GM04504 (cell line): Measurements from ENCODE around the gene DEAF1.
"Not testable (repeated sequence)": the region's sequence is repeated elsewhere in the genome, so short reads cannot be mapped to it uniquely, and the experiment has no call there.

Source experiments
- DNase-seq: peaks from one replicate; pipeline ENCODE4 v3.0.0-alpha.2; 2012; ENCODE audit warnings: low read depth

Gene DEAF1

DNA sequence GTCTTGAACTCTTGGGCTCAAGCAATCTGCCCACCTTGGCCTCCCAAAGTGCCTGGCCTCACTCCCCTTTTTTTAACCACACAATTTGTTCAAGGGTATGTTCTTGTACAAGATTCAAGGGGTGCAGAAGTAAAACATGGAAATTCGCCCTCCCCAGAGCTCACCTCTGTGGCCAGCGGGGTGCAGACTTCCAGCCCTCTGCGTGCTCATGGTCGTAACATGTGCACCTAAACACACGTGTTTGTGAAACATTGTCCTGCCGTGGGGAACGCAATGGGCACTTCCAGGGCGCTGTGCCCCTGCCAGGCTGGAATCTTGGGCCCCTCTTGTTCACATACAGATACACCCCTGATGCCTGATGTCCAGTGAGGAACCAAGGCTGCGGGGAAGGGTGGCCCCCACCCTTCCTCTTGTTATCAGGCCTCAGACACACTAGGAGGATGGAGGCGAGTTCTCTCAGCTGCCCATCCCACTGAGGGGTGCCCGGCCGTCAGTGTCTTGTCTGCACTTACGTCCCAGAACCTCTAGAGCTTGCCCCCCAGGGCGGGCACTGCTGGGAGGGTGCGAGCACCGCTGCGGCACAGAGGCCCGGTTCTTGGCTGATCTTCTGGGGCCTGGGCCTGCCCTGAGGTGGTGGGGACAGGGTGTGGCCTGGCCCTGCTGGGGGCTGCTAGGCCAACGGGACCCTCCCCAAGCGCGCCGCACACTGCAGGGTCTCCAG lies 6.9 kb upstream of the DEAF1 start:
- DNase-seq, result no peak

DNA sequence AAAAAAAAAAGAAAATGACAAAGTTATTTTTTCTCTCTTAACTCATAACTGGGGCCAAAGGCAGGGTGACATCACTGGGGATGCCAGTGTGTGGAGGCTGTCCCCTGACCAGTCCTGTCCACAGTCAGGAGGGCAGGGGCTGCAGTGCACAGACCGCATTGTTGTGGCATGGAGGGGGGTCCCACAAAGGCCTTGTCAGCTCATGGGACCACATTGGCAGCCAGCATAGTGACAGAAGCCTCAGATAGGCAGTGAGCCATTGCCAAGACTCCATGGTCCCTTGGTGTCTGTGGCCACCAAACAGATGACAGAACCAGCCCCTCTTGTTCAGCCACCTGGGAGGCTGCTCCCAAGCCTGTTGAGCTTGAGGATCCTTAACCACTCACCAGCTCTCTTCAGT lies 4.7 kb upstream of the DEAF1 start:
- DNase-seq, result no peak

DNA sequence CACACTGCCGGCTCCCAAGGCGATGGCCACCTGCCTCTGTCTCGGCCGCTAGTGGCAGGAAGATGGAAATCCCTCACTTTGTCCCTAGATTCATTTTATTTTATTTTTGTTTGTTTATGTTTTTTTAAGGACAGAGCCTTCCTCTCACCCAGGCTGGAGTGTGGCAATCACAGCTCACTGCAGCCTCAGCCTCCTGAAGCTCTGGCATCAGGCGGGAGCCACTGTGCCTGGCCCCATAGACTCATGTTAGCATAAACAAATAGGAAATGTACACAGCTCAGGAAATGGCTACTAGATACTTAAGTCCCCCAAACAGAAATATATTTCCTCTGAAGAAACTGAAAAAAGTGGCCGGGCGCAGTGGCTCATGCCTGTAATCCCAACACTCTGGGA lies 4.1 kb upstream of the DEAF1 start:
- DNase-seq, result no peak

GRCh38 chr11:698493-699115 lies 3.6 kb upstream of the DEAF1 start:
- no peak for DNase-seq

DNA sequence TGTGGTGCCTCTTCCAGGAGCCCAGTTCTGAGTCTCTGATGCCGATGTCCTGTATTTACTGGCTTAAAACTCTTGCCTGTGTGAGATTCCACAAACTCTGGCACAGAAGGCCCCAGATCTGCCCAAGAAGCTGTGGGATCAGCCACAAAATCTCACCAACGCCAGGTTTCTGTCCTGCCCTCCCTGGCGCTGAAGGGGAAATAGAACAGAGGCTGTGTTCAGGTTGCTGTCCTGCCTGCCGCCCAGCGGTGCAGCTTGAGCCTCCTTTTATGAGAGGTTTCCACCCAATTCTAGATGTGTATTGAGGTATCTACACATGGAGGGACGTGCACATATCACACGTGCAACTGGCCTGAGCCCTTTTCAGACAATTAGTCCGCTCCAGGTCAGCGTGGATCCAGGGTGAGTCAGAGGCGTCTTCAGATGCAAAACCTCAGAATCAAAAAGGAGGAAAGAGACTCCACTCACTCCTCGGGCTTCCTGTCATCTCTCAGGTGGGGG lies 2.8 kb upstream of the DEAF1 start:
- DNase-seq, result no peak

DNA sequence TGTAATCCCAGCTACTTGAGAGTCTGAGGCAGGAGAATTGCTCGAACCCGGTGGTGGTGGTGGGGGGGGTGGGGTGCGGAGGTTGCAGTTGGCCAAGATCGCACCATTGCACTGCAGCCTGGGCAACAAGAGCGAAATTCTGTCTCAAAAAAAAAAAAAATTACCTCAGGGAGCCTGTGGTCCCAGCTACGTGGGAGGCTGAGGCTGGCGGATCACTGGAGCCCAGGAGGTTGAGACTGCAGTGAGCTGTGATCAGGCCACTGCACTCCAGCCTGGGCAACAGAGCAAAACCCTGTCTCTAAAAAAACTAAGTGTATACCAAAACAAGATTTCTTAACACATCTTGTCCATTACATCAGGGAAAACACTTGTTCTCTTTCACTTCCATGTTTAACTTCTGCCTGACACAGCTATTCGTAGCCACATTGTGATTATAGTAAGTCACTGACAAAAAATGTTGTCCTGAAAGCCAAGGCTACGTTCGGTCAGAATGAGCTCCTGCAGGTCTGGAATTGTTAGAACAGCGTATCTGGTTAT lies 2.0 kb upstream of the DEAF1 start:
- peak; percentile 60 for DNase-seq

DNA sequence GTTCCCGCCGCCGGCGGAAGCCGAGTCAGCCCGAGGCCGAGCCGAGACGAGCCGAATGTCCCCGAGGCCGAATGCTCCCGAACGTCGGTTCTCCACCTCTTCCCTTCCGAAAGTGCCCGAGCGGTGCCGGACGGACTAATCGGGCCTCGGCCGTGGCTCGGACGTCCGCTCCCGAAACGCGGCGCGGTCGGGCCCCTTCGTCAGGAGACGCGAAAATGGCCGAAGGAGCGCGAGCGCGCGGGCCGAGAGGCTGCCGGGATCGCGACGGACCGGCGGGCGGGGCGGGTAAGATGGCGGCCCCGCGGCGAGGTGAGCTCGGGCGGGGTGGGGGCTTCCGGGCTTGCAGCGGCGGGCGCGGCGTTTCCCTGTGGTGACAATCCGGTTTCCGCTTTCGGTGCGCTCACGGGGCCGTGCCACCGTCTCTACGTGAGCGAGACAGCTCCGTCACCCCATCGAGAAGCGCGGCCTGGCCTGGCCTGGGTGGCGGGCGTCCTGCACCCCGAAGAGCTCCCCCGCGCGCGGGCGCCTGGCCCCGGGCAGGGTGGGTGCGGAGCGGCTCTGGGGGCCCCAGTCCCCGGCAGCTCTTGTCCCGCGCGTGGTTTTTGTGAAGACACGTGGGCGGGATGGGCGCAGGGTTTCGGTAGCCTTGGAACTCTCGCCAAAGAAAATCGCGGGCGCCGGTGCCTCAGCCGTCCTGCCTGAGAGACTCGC lies 671 bp upstream of the DEAF1 start, which contains the start of gene TMEM80:
TMEM80 (plus strand) TSS at position 279 of the 711 bp plus-strand sequence; CDS start at position 291, 12 bp downstream.
- DNase-seq, result peak; percentile 96

GRCh38 chr11:695288-695537 lies 191 bp upstream of the DEAF1 start:
- no peak for DNase-seq

GRCh38 chr11:693887-694562 lies 997 bp downstream of the DEAF1 start:
- no peak for DNase-seq

- DNase-seq, result no peak
These were observed 1.6 kb downstream of the DEAF1 start for GRCh38 chr11:693415-693831.

DNA sequence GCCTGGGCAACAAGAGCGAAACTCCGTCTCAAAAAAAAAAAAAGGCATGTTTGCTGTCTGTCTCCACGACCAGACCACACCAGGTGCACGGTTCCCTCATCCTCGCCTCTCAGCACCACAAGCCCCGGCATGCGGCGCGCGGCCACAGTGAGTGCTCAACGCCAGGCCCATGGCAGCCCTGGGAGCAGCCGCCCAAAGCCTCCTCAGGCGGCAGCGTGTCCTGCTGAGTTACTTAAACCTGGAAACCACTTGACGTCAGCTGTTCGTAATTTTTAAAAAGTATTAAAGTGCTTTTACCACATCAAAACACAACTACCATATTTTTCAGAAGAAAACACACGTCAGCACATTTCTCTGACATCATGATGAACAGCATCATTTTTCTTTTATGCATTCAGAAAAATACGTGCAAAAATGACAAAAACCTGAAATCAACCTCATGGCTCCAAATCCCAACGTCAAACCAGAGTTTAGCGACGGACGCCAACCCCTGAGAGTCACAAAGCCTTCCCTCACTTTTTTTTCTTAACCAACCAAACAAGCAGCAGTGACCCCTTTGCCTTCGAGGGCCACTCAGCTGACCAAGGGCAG lies 2.1 kb downstream of the DEAF1 start:
- DNase-seq, result no peak

GRCh38 chr11:691710-692590 lies 3.1 kb downstream of the DEAF1 start:
- DNase-seq, result no peak

DNA sequence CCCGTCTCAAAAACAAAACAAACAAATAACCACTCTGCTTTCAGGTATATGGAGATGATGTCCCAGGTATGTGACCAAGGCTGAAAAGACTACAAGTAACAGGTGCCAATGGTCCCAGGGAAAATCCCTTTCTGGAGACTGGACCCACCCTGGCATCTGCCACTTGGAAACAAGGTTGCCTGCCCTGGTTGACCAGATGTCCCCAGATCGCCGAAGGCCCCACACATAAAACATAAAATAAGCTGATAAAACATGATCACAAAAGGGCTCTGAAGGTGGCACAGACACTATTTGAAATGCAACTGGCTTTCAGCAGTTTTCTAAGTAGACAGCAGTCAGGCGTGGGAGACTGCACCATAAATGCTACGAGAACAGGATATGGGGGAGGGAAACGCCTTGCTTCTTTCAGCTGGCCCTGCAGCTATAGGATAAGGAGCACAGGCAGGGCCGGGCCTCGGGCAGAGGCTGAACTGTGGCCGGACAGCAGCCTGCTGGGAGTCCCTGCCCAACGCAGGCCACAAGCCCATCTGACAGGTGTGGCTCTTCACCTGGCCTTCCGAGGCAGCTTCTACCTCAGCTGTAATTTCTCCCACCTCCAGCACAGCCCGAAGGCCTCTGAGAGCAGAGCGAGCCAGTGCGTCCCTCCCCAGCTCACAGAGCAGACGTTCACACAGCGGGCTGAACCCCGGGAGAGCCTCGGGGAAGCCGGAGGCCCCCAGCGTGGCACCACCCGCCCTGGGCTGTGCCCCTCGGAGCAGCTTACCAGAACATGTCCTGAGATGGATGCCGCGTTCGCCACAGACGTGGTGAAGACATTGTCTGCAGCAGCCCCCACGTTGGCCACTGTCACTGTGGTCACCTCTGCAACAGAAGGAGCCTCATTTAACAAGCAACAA lies 4.0 kb downstream of the DEAF1 start:
- no peak for DNase-seq

DNA sequence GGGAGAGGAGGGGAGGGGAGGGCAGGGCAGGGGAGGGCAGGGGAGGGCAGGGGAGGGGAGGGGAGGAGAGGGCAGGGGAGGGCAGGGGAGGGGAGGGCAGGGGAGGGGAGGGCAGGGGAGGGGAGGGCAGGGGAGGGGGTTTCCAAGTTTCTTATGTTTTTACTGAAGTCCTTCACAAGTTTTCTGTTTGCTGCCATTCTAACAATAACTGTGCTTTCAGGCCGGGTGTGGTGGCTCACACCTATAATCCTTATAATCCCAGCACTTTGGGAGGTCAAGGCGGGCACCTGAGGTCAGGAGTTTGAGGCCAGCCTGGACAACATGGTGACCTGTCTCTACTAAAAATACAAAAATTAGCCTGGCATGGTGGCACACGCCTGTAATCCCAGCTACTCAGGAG lies 4.8 kb downstream of the DEAF1 start:
- not testable (repeated sequence) for DNase-seq

GRCh38 chr11:689625-690024 lies 5.4 kb downstream of the DEAF1 start:
- no peak for DNase-seq

GRCh38 chr11:688681-689080 lies 6.3 kb downstream of the DEAF1 start:
- DNase-seq, result no peak

DNA sequence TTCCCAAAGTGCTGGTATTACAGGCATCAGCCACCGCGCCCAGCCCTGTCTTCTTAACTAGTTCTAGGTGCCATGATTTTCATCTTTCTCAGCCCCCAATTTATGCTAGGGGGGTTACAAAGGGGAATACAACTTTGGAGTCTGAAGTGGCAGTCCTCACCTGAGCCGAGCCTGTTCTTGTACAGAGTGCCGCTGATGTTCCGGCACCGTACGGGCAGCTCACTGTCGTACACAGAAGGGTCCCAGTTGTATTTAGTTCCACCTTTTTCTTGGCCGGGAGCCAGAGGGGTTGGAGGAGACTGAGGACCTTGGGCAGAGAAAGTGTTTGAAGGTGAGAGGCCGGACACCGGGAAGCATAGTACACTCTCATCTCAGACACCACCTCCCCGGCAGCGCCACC lies 7.3 kb downstream of the DEAF1 start:
- no peak for DNase-seq

GRCh38 chr11:686451-687243 lies 8.4 kb downstream of the DEAF1 start:
- DNase-seq, result no peak

DNA sequence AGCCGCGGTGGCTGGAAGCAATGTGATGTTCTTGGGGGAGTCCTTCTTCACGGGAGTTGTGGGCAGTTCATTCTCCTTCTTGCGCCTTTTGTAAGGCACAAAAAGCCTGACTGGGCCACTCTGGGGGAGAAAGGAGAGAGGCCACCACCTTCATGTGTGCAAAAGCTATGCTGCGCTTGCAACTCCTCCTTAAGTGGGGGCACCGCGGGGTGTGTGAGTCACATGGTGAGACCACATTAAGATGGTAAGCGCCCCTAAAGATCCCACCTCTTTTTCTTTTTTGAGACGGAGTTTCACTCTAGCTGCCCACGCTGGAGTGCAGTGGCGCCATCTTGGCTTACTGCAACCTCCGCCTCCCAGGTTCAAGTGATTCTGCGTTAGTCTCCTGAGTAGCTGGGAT lies 14.1 kb downstream of the DEAF1 start:
- no peak for DNase-seq
